ENCODE results near the gene SYNGR1. TPM values are rescaled to one million over a fixed set of nuclear protein-coding genes. Genes with fewer than 3 reads are reported as not detected.

The SYNGR1 gene
- total and polyA plus RNA-seq, 9 donors, result 13.1 to 104 (median 74.7) TPM

GRCh38 chr22:39302431-39302960 lies 47.3 kb upstream of the SYNGR1 start:
- H3K9me3 ChIP-seq, result no peaks in the 10 kb centered on the region
- TF ChIP-seq POLR2A (IDR thresholded peaks at IDR 0.05) (no peak), CTCF (IDR thresholded peaks at IDR 0.05) (no peak), EP300 (IDR thresholded peaks at IDR 0.05) (no peak)
- H3K4me1 ChIP-seq (ENCODE audit: insufficient read depth), result peaks cover 13% of the 10 kb centered on the region
- no peak overlapping the region for H3K27ac ChIP-seq
- intact Hi-C loops (cut with DNase I), result no loop called here
- no peak overlapping the region for H3K4me3 ChIP-seq
- no peaks in the 10 kb centered on the region for H3K36me3 ChIP-seq
- WGBS, 3 donors, result 90 to 94% (median 91%) methylated on average over 2 of the region's 2 CpGs
- H3K27me3 ChIP-seq, result no peaks in the 10 kb centered on the region
- no peak for DNase-seq

- 80 to 95% (median 95%) methylated on average over 11 of the region's 11 CpGs for WGBS, 3 donors
- DNase-seq, result no peak
- Histone ChIP-seq H3K4me1 (ENCODE audit: insufficient read depth) (peaks cover 8% of the 10 kb centered on the region), H3K36me3 (no peaks in the 10 kb centered on the region), H3K4me3 (no peak overlapping the region), H3K27me3 (no peaks in the 10 kb centered on the region), H3K9me3 (no peaks in the 10 kb centered on the region), H3K27ac (no peak overlapping the region)
- TF ChIP-seq POLR2A (IDR thresholded peaks at IDR 0.05) (no peak), CTCF (IDR thresholded peaks at IDR 0.05) (no peak)
- intact Hi-C loops (cut with DNase I), result no loop called here
Observed at GRCh38 chr22:39303358-39303757, 46.4 kb upstream of the SYNGR1 start.

- Histone ChIP-seq H3K9me3 (no peaks in the 10 kb centered on the region), H3K27me3 (no peaks in the 10 kb centered on the region), H3K4me3 (no peak overlapping the region), H3K4me1 (ENCODE audit: insufficient read depth) (peaks cover 9% of the 10 kb centered on the region), H3K27ac (no peak overlapping the region), H3K36me3 (no peaks in the 10 kb centered on the region)
- DNase-seq, result no peak
- TF ChIP-seq CTCF (IDR thresholded peaks at IDR 0.05) (no peak), POLR2A (IDR thresholded peaks at IDR 0.05) (no peak), EP300 (IDR thresholded peaks at IDR 0.05) (no peak)
- intact Hi-C loops (cut with DNase I), result no loop called here
- WGBS, 3 donors, result 81 to 91% (median 85%) methylated on average over 16 of the region's 16 CpGs
Observed at GRCh38 chr22:39303892-39304671, 45.7 kb upstream of the SYNGR1 start.

GRCh38 chr22:39306456-39307361 lies 43.1 kb upstream of the SYNGR1 start:
- TF ChIP-seq POLR2A (IDR thresholded peaks at IDR 0.05), result no peak
- no peak for TF ChIP-seq CTCF (IDR thresholded peaks at IDR 0.05)
- no peak for DNase-seq
- Histone ChIP-seq H3K4me1 (ENCODE audit: insufficient read depth) (peaks cover 5% of the 10 kb centered on the region), H3K4me3 (no peak overlapping the region), H3K27ac (no peak overlapping the region), H3K9me3 (no peaks in the 10 kb centered on the region), H3K27me3 (no peaks in the 10 kb centered on the region), H3K36me3 (no peaks in the 10 kb centered on the region)
- WGBS, 3 donors, result 75 to 83% (median 79%) methylated on average over 14 of the region's 14 CpGs
- intact Hi-C loops (cut with DNase I), result no loop called here
